ENCODE data around the gene AAMP.
"Not testable (repeated sequence)": the region's sequence is repeated elsewhere in the genome, so short reads cannot be mapped to it uniquely, and the experiment has no call there.

Gene AAMP

DNA sequence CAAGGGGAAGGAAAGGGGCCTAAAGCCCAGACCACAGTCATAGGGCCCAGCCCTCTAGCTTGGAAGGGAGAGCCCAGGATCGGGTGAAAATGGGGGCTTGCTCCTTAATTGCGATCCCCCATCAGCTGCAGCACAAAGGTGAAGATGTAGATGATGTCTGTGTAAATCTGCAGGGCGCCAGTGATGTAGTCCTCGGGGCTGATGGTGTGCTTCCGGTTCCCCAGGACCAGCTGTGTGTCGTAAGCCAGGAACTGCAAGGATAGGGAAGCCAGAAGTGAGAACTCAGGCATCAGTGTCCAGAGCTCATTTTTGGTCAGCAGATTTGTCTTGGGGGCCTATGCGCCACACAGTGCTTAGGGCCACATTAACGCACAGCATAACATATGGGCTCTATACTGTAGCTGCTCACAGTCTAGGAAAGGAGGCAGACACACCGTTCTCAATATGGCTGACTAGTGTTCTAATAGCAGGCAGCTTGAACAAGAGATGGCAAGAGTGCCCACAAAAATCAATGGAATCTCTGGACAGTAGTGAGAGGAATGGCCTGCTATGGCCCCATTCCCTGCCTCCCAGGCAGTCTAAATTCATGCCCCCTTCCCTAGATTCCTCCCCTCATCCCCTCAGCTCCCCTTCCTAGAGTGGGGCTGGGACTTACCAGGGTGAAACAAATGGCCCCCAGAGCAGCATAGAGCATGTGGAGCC is 5.6 kb upstream of the AAMP start:
- no peak overlapping the region for H3K27ac ChIP-seq (ENCODE audit: low read depth, low read length)
- no peaks in the 10 kb centered on the region for H3K79me2 ChIP-seq (ENCODE audit: insufficient read depth, low read length)
- no peak overlapping the region for H3K4me3 ChIP-seq (ENCODE audit: insufficient read depth, low read length, poor library complexity, severe bottlenecking)
- no peaks in the 10 kb centered on the region for H3K27me3 ChIP-seq (ENCODE audit: low read length)
- no peak overlapping the region for H3K4me2 ChIP-seq (ENCODE audit: low read depth, low read length, poor library complexity, severe bottlenecking)
- TF ChIP-seq, protein P1, sequence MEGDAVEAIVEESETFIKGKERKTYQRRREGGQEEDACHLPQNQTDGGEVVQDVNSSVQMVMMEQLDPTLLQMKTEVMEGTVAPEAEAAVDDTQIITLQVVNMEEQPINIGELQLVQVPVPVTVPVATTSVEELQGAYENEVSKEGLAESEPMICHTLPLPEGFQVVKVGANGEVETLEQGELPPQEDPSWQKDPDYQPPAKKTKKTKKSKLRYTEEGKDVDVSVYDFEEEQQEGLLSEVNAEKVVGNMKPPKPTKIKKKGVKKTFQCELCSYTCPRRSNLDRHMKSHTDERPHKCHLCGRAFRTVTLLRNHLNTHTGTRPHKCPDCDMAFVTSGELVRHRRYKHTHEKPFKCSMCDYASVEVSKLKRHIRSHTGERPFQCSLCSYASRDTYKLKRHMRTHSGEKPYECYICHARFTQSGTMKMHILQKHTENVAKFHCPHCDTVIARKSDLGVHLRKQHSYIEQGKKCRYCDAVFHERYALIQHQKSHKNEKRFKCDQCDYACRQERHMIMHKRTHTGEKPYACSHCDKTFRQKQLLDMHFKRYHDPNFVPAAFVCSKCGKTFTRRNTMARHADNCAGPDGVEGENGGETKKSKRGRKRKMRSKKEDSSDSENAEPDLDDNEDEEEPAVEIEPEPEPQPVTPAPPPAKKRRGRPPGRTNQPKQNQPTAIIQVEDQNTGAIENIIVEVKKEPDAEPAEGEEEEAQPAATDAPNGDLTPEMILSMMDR (IDR thresholded peaks at IDR 0.05; ENCODE audit: insufficient read depth, low read length, poor library complexity, severe bottlenecking), result no peak
- no peak for TF ChIP-seq EZH2phosphoT487 (conservative IDR thresholded peaks at IDR 0.05; ENCODE audit: low read length)
- H4K20me1 ChIP-seq (ENCODE audit: low read depth, low read length), result no peaks in the 10 kb centered on the region
- no peaks in the 10 kb centered on the region for H3F3A ChIP-seq (ENCODE audit: insufficient read depth)
- no peaks in the 10 kb centered on the region for H3K9me3 ChIP-seq (ENCODE audit: insufficient read depth, low read length)
- no peaks in the 10 kb centered on the region for H3K9me2 ChIP-seq (replicated peaks; ENCODE audit: insufficient read depth, low read length)
- no peak overlapping the region for H2AFZ ChIP-seq (ENCODE audit: low read depth, low read length, severe bottlenecking)
- no peaks in the 10 kb centered on the region for H3K36me3 ChIP-seq (ENCODE audit: low read length)
- no peak overlapping the region for H3K9ac ChIP-seq (ENCODE audit: low read length)

- Histone ChIP-seq H3K9me3 (ENCODE audit: insufficient read depth, low read length) (no peaks in the 10 kb centered on the region), H4K20me1 (ENCODE audit: low read depth, low read length) (no peaks in the 10 kb centered on the region), H3K27me3 (ENCODE audit: low read length) (no peaks in the 10 kb centered on the region), H3K9me2 (replicated peaks; ENCODE audit: insufficient read depth, low read length) (no peaks in the 10 kb centered on the region), H2AFZ (ENCODE audit: low read depth, low read length, severe bottlenecking) (no peak overlapping the region), H3K9ac (ENCODE audit: low read length) (no peak overlapping the region), H3K4me2 (ENCODE audit: low read depth, low read length, poor library complexity, severe bottlenecking) (no peak overlapping the region), H3K4me3 (ENCODE audit: insufficient read depth, low read length, poor library complexity, severe bottlenecking) (no peak overlapping the region), H3K79me2 (ENCODE audit: insufficient read depth, low read length) (peaks cover under 1% of the 10 kb centered on the region; the same call in 1 of the 2 replicates), H3F3A (ENCODE audit: insufficient read depth) (no peaks in the 10 kb centered on the region), H3K27ac (ENCODE audit: low read depth, low read length) (no peak overlapping the region), H3K36me3 (ENCODE audit: low read length) (no peaks in the 10 kb centered on the region)
- TF ChIP-seq, protein P1 (IDR thresholded peaks at IDR 0.05; ENCODE audit: insufficient read depth, low read length, poor library complexity, severe bottlenecking), result no peak
- TF ChIP-seq EZH2phosphoT487 (conservative IDR thresholded peaks at IDR 0.05; ENCODE audit: low read length), result no peak
These were observed 4.6 kb upstream of the AAMP start for GRCh38 chr2:218274586-218274985.

- Histone ChIP-seq H3K9ac (ENCODE audit: low read length) (no peak overlapping the region), H2AFZ (ENCODE audit: low read depth, low read length, severe bottlenecking) (no peak overlapping the region), H3K9me2 (replicated peaks; ENCODE audit: insufficient read depth, low read length) (no peaks in the 10 kb centered on the region), H3K27me3 (ENCODE audit: low read length) (no peaks in the 10 kb centered on the region), H3K9me3 (ENCODE audit: insufficient read depth, low read length) (no peaks in the 10 kb centered on the region), H3K27ac (ENCODE audit: low read depth, low read length) (no peak overlapping the region), H3K4me3 (ENCODE audit: insufficient read depth, low read length, poor library complexity, severe bottlenecking) (no peak overlapping the region), H3K36me3 (ENCODE audit: low read length) (no peaks in the 10 kb centered on the region), H3F3A (ENCODE audit: insufficient read depth) (no peaks in the 10 kb centered on the region), H3K79me2 (ENCODE audit: insufficient read depth, low read length) (peaks cover 7% of the 10 kb centered on the region), H4K20me1 (ENCODE audit: low read depth, low read length) (no peaks in the 10 kb centered on the region), H3K4me2 (ENCODE audit: low read depth, low read length, poor library complexity, severe bottlenecking) (no peak overlapping the region)
- no peak for TF ChIP-seq EZH2phosphoT487 (conservative IDR thresholded peaks at IDR 0.05; ENCODE audit: low read length)
- TF ChIP-seq, protein P1 (IDR thresholded peaks at IDR 0.05; ENCODE audit: insufficient read depth, low read length, poor library complexity, severe bottlenecking), result no peak
These were observed 3.9 kb upstream of the AAMP start for GRCh38 chr2:218273908-218274249.

DNA sequence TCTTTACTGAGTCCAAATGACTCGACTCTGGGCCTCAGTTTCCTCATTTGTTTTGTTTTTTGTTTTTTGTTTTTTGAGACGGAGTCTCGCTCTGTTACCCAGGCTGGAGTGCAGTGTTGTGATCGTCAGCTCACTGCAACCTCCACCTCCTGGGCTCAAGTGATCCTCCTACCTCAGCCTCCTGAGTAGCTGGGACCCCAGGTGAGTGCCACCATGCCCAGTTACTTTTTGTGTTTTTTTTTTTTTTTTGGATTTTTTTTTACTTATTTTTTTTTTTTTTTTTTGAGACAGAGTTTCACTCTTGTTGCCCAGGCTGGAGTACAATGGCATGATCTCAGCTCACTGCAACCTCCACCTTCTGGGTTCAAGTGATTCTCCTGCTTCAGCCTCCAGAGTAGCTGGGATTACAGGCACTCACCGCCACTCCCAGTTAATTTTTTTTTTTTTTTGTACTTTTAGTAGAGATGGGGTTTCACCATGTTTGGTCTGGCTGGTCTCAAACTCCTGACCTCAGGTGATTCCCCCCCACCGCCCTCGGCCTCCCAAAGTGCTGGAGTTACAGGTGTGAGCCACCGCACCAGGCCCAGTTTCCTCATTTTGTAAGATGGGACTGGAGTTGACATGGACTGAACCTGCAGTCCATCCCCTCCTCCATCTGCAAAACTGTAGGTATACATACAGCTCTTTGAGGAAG is 3.4 kb upstream of the AAMP start:
- not testable (repeated sequence) for H3K27ac ChIP-seq (ENCODE audit: low read depth, low read length); H3K79me2 ChIP-seq (ENCODE audit: insufficient read depth, low read length); H3K36me3 ChIP-seq (ENCODE audit: low read length); H3F3A ChIP-seq (ENCODE audit: insufficient read depth); H2AFZ ChIP-seq (ENCODE audit: low read depth, low read length, severe bottlenecking); H4K20me1 ChIP-seq (ENCODE audit: low read depth, low read length); H3K27me3 ChIP-seq (ENCODE audit: low read length); H3K9me3 ChIP-seq (ENCODE audit: insufficient read depth, low read length); H3K4me2 ChIP-seq (ENCODE audit: low read depth, low read length, poor library complexity, severe bottlenecking); H3K9ac ChIP-seq (ENCODE audit: low read length); H3K9me2 ChIP-seq (replicated peaks; ENCODE audit: insufficient read depth, low read length); H3K4me3 ChIP-seq (ENCODE audit: insufficient read depth, low read length, poor library complexity, severe bottlenecking)

Data from SU-DHL-6 (cell line).